Neutrophil (primary cell): ENCODE results near the gene RGMA.

ENCODE experiments used
- H3K27ac ChIP-seq: fragments of 200-600 bp; sonication (generic); 2 replicates; pipeline ENCODE4 v1.5.1; 2016; ENCODE audit warnings: mild to moderate bottlenecking, moderate library complexity
- H3K27me3 ChIP-seq: fragments of 200-600 bp; sonication (generic); 2 replicates; pipeline ENCODE4 v1.6.0; 2016; ENCODE audit warnings: mild to moderate bottlenecking
- H3K36me3 ChIP-seq: fragments of 200-600 bp; sonication (generic); 2 replicates; pipeline ENCODE4 v1.5.1; 2017
- H3K4me1 ChIP-seq, 2 experiments: fragments of 200-600 bp in 1 of 2; sonication (generic) in 1 of 2; 1 replicate in 1 of 2; 2 replicates in 1 of 2; pipeline versions ENCODE4 v1.5.1 to v1.6.1; 2013 to 2016; ENCODE audit warnings: low read depth in 1 of 2, low read length in 1 of 2, mild to moderate bottlenecking in 1 of 2, moderate library complexity in 1 of 2; ENCODE audit not compliant: control insufficient read depth in 1 of 2, insufficient read depth in 1 of 2
- H3K4me3 ChIP-seq, 2 experiments: fragments of 200-600 bp in 1 of 2; sonication (generic) in 1 of 2; 1 replicate in 1 of 2; 2 replicates in 1 of 2; pipeline ENCODE4 v1.5.1; 2013 to 2016; ENCODE audit warnings: low read depth in 1 of 2, low read length in 1 of 2, mild to moderate bottlenecking in 1 of 2, moderate library complexity in 1 of 2
- H3K9me3 ChIP-seq: fragments of 200-600 bp; sonication (generic); 2 replicates; pipeline ENCODE4 v1.5.1; 2016
- CTCF ChIP-seq: fragments of 200-600 bp; sonication (generic); IDR thresholded peaks from 2 replicates; pipeline ENCODE4 v1.5.1; 2016; ENCODE audit warnings: antibody characterized with exemption

RGMA gene

DNA sequence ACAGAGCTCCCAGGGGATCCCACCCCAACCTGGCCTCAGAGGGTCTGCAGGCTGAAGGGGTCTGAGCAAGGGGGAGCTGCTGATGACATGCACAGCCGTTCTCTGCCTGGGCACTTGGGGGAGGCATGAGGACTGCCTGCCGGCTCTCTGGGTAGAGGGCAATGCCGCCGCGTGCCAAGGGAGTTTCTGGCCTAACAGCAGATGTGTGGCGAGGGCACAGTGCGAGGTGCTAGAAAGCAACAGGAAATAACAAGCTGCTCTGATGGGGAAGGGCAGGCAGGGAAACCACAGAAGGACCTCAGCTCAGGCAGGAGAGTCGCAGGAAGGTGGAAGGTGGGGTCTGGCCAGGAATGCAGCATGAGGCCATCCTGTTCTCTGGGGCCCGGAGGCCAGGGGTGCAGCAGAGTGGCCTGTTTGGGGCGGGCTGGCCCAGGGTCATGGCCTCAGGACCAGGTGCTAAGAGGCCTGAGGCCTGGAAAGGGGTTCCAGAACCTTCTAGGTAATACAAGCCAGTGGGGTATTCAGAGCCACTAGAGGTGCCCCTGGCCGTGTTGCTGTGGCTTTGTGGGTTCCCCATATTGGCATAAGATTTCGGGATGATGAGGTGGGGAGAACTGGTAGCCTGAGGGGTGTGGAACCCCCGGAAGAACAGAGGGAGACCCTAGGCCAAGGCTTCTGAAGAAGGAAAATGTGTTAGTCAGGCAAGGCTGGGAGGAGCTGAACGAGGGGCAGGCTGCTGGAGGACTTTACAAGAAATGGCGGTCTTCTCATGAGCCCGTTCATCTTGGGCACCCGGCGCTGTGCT, 41.2 kb downstream of the RGMA start:
- H3K27ac ChIP-seq: no peak overlapping the region
- no peak for TF ChIP-seq CTCF
- no peaks in the 10 kb centered on the region for H3K36me3 ChIP-seq

GRCh38 chr15:93046721-93047120, 42.3 kb downstream of the RGMA start:
- peaks cover 24% of the 10 kb centered on the region for H3K27me3 ChIP-seq
- no peak for TF ChIP-seq CTCF
- peaks cover 0 to 26% of the 10 kb centered on the region in 2 experiments for H3K4me1 ChIP-seq
- H3K4me3 ChIP-seq: no peak overlapping the region
- no peaks in the 10 kb centered on the region for H3K9me3 ChIP-seq
- no peaks in the 10 kb centered on the region for H3K36me3 ChIP-seq
- no peak overlapping the region for H3K27ac ChIP-seq

More for the DNA sequence above, 41.2 kb downstream of the RGMA start:
- no peaks in the 10 kb centered on the region for H3K9me3 ChIP-seq
- peaks cover 0 to 20% of the 10 kb centered on the region in 2 experiments for H3K4me1 ChIP-seq
- peaks cover 24% of the 10 kb centered on the region for H3K27me3 ChIP-seq
- H3K4me3 ChIP-seq: no peak overlapping the region

GRCh38 chr15:93046120-93046519, 42.9 kb downstream of the RGMA start:
- Histone ChIP-seq H3K36me3 (no peaks in the 10 kb centered on the region), H3K9me3 (no peaks in the 10 kb centered on the region), H3K27me3 (peaks cover 24% of the 10 kb centered on the region), H3K4me3 (no peak overlapping the region), H3K27ac (no peak overlapping the region), H3K4me1 (peaks cover 0 to 32% of the 10 kb centered on the region in 2 experiments)
- no peak for TF ChIP-seq CTCF

DNA sequence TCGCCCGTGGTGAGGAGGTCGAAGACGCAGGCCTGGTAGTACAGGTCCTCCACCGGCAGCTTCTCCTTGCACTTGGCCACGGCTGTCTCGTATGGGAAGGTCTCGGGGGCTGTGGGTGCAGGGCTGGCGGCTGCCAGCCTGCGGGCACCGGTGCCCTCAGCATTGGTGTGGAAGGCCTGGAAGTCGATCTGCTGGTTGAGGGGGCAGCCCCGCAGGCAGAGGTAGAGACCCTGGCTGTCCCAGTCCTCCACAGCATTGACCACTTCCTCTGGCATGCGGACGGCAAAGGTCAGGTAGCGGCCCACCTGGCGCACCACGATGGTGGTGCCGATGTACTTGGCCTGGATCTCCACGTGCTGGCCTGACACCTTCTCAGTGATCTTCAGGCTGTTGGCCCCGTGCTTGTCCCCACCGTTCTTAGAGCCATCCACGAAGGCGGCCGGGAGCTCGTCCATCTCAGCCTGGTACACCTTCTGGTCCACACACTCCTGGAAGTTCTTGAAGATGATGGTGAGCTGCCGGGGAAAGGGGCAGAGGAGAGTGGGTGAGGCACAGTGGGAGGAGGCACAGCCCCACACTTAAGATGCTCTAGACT, 43.7 kb downstream of the RGMA start:
- no peak overlapping the region for H3K4me3 ChIP-seq
- H3K36me3 ChIP-seq: no peaks in the 10 kb centered on the region
- peaks cover 3 to 40% of the 10 kb centered on the region in 2 experiments for H3K4me1 ChIP-seq
- no peak overlapping the region for H3K27ac ChIP-seq
- peaks cover 24% of the 10 kb centered on the region for H3K27me3 ChIP-seq
- no peak for TF ChIP-seq CTCF
- no peaks in the 10 kb centered on the region for H3K9me3 ChIP-seq

GRCh38 chr15:93044301-93045190, 44.5 kb downstream of the RGMA start:
- TF ChIP-seq CTCF: no peak

More at GRCh38 chr15:93044301-93045190, 44.5 kb downstream of the RGMA start:
- no peak overlapping the region for H3K4me3 ChIP-seq
- H3K4me1 ChIP-seq: peaks cover 3 to 48% of the 10 kb centered on the region in 2 experiments
- H3K27ac ChIP-seq: no peak overlapping the region
- H3K9me3 ChIP-seq: no peaks in the 10 kb centered on the region
- H3K36me3 ChIP-seq: no peaks in the 10 kb centered on the region
- H3K27me3 ChIP-seq: peaks cover 20% of the 10 kb centered on the region
